KMS-11 (cell line): ENCODE data around the gene SCAP.

Source experiments
- H2AFZ ChIP-seq: fragments of 200-600 bp; sonication (generic); 2 replicates; pipeline ENCODE4 v1.6.1; 2016; ENCODE audit warnings: antibody characterized with exemption, mixed run types, low read depth
- H3K27ac ChIP-seq: fragments of 200-600 bp; sonication (generic); 2 replicates; pipeline ENCODE4 v1.6.1; 2016; ENCODE audit warnings: mild to moderate bottlenecking, mixed run types
- H3K27me3 ChIP-seq: fragments of 200-600 bp; sonication (generic); 2 replicates; pipeline ENCODE4 v1.6.1; 2017; ENCODE audit warnings: mild to moderate bottlenecking, low read depth, mixed run types, moderate library complexity; ENCODE audit not compliant: insufficient read depth
- H3K36me3 ChIP-seq: fragments of 200-600 bp; sonication (generic); 2 replicates; pipeline ENCODE4 v1.6.1; 2017; ENCODE audit warnings: mild to moderate bottlenecking, mixed run types; ENCODE audit not compliant: insufficient read depth
- H3K4me1 ChIP-seq: fragments of 200-600 bp; sonication (generic); 2 replicates; pipeline ENCODE4 v1.6.1; 2016; ENCODE audit warnings: mild to moderate bottlenecking, low read depth, mixed run types; ENCODE audit not compliant: poor library complexity, severe bottlenecking
- H3K4me2 ChIP-seq: fragments of 200-600 bp; sonication (generic); 2 replicates; pipeline ENCODE4 v1.7.0; 2016; ENCODE audit warnings: mild to moderate bottlenecking, mixed run types
- H3K4me3 ChIP-seq: fragments of 200-600 bp; sonication (generic); IDR thresholded peaks from 2 replicates; pipeline ENCODE4 v1.6.1; 2017; ENCODE audit warnings: low read depth, low read length, mixed read lengths; ENCODE audit not compliant: insufficient read depth
- H3K79me2 ChIP-seq: fragments of 200-600 bp; sonication (generic); 2 replicates; pipeline ENCODE4 v1.6.1; 2016; ENCODE audit warnings: low read depth, mixed run types; ENCODE audit not compliant: insufficient read depth
- H3K9ac ChIP-seq: fragments of 200-600 bp; sonication (generic); 2 replicates; pipeline ENCODE4 v1.6.1; 2016; ENCODE audit warnings: mild to moderate bottlenecking, mixed run types
- H4K20me1 ChIP-seq: fragments of 200-600 bp; sonication (generic); 2 replicates; pipeline ENCODE4 v1.6.1; 2016; ENCODE audit warnings: mild to moderate bottlenecking, mixed run types; ENCODE audit not compliant: insufficient read depth
- TF ChIP-seq, protein P1 (sequence below): fragments of 200-600 bp; sonication (generic); conservative IDR thresholded peaks from 2 replicates; pipeline ENCODE4 v1.6.1; 2017; ENCODE audit warnings: low read depth, mild to moderate bottlenecking, antibody characterized with exemption, low read length, moderate library complexity, mixed read lengths

Gene SCAP

GRCh38 chr3:47517937-47518336 is 42.2 kb upstream of the SCAP start:
- Histone ChIP-seq H3K27me3 (no peaks in the 10 kb centered on the region), H3K79me2 (no peaks in the 10 kb centered on the region), H3K27ac (no peak overlapping the region), H3K4me2 (no peak overlapping the region), H3K36me3 (no peaks in the 10 kb centered on the region), H3K4me1 (peaks cover 7% of the 10 kb centered on the region), H3K4me3 (no peak overlapping the region), H2AFZ (no peak overlapping the region), H4K20me1 (no peaks in the 10 kb centered on the region), H3K9ac (no peak overlapping the region)
- TF ChIP-seq, protein P1, sequence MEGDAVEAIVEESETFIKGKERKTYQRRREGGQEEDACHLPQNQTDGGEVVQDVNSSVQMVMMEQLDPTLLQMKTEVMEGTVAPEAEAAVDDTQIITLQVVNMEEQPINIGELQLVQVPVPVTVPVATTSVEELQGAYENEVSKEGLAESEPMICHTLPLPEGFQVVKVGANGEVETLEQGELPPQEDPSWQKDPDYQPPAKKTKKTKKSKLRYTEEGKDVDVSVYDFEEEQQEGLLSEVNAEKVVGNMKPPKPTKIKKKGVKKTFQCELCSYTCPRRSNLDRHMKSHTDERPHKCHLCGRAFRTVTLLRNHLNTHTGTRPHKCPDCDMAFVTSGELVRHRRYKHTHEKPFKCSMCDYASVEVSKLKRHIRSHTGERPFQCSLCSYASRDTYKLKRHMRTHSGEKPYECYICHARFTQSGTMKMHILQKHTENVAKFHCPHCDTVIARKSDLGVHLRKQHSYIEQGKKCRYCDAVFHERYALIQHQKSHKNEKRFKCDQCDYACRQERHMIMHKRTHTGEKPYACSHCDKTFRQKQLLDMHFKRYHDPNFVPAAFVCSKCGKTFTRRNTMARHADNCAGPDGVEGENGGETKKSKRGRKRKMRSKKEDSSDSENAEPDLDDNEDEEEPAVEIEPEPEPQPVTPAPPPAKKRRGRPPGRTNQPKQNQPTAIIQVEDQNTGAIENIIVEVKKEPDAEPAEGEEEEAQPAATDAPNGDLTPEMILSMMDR: no peak

DNA sequence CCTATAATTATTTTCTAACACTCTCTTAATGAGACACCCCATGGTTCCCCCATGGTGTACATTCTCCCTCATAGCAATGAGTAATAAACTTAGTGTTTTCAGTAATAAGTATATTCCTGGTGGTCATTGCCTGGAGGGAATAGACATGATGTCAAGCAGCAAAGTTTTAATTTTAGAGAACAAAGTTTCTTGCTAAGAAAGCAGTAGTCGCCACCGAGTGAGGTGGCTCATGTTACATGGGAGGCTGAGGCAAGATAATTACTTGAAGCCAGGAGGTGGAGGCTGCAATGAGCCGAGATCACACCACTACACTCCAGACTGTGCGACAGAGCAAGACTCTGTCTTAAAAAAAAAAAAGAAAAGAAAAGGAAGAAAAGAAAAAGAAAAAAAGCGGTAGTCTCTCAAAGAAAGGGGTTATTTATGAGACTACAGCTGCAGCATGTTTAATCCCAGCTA is 40.2 kb upstream of the SCAP start:
- no peaks in the 10 kb centered on the region for H3K27me3 ChIP-seq
- H2AFZ ChIP-seq: no peak overlapping the region
- H3K27ac ChIP-seq: no peak overlapping the region
- H3K9ac ChIP-seq: no peak overlapping the region
- no peaks in the 10 kb centered on the region for H3K36me3 ChIP-seq
- TF ChIP-seq, protein P1: no peak
- no peaks in the 10 kb centered on the region for H4K20me1 ChIP-seq
- no peaks in the 10 kb centered on the region for H3K4me1 ChIP-seq
- no peak overlapping the region for H3K4me2 ChIP-seq
- H3K4me3 ChIP-seq: no peak overlapping the region
- H3K79me2 ChIP-seq: no peaks in the 10 kb centered on the region; the same call in 1 of the 2 replicates

- no peak overlapping the region for H3K4me2 ChIP-seq
- H2AFZ ChIP-seq: no peak overlapping the region
- H3K27me3 ChIP-seq: no peaks in the 10 kb centered on the region
- no peak overlapping the region for H3K9ac ChIP-seq
- no peaks in the 10 kb centered on the region for H4K20me1 ChIP-seq
- no peaks in the 10 kb centered on the region for H3K4me1 ChIP-seq
- TF ChIP-seq, protein P1: no peak
- no peak overlapping the region for H3K27ac ChIP-seq
- no peaks in the 10 kb centered on the region for H3K36me3 ChIP-seq
- H3K79me2 ChIP-seq: no peaks in the 10 kb centered on the region; the same call in 1 of the 2 replicates
- no peak overlapping the region for H3K4me3 ChIP-seq
Measured at GRCh38 chr3:47515100-47515499, 39.4 kb upstream of the SCAP start.

DNA sequence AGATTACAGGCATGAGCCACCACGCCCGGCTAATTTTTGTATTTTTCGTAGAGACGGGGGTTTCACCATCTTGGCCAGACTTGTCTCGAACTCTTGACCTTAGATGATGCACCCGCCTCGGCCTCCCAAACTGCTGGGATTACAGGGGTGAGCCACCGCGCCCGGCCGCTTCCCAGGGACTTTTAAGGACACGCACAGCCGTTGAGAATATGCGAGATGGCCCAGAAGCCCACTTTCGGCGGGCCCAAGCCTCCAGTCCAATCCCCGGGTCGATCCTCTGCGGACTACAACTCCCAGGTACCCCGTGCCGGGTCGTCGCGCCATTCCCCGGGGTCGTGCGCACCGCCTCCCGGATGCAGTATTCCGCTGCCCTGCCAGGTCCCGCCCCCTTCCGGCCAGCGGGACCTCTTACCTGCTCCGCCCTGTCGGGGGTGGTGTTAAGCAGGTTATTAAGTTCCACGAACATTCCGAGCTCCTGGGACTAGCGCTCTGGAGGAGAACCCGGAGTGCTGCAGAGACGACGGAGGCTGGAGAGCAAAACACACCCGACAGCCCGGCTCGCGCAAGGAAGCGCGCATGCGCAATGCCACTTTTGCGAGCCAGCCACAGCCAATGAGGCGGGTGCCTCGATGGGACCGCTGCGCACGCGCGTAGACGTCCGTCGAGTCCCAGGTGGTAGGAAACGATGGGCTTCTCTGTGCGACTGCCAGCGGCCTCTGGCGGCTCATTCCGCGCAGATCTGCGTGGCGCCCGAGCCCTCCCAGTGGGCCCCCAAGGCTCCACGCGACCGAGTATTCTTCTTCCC is 37.6 kb upstream of the SCAP start, which contains the start of gene ELP6:
Gene ELP6 (minus strand): TSS at position 588 of the 805 bp plus-strand sequence. CDS start 122 bp downstream, at position 466.
- no peak within 1 kb of the TSS for H3K4me3 ChIP-seq
- TF ChIP-seq, protein P1: no peak
- peak within 1 kb of the TSS; percentile 85 for H3K9ac ChIP-seq
- H3K27me3 ChIP-seq: no peaks in the 10 kb centered on the region
- H4K20me1 ChIP-seq: no peaks in the 10 kb centered on the region
- H3K4me2 ChIP-seq: peak within 1 kb of the TSS; percentile 57; the same call in 1 of the 2 replicates
- no peaks in the 10 kb centered on the region; the same call in 1 of the 2 replicates for H3K79me2 ChIP-seq
- H3K4me1 ChIP-seq: no peaks in the 10 kb centered on the region
- H3K36me3 ChIP-seq: no peaks in the 10 kb centered on the region
- peak within 1 kb of the TSS; percentile 78 for H2AFZ ChIP-seq
- H3K27ac ChIP-seq: peak within 1 kb of the TSS; percentile 74
